HG03139 (cell line): ENCODE measurements around the gene PKD2L1.
"Not testable (repeated sequence)": the region's sequence is repeated elsewhere in the genome, so short reads cannot be mapped to it uniquely, and the experiment has no call there.

Experiments used
- ATAC-seq: cut with Tn5 transposase; IDR thresholded peaks from one replicate; pipeline ENCODE4 v1.9.1; 2021; ENCODE audit not compliant: unreplicated experiment

Gene PKD2L1

DNA sequence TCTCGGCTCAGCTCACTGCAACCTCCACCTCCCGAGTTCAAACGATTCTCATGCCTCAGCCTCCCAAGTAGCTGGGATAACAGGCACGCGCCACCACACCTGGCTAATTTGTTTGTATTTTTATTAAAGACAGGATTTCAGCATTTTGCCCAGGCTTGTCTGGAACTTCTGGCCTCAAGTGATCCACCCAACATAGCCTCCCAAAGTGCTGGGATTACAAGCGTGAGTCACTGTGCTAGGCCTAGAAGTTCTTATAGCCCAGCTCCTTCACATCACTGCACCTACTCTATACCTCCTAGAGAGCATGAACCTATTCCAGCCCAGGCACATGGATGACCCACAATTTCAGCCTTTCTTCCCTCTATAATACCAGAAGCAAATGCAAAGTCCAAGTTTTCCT, 42.3 kb downstream of the PKD2L1 start:
- ATAC-seq: no peak

- ATAC-seq: peak; percentile 83
These were observed 43.7 kb downstream of the PKD2L1 start, which contains the start of gene BLOC1S2 for GRCh38 chr10:100286051-100287033. Gene BLOC1S2 (minus strand): TSS chr10:100286680. CDS start chr10:100286659, 21 bp downstream.

DNA sequence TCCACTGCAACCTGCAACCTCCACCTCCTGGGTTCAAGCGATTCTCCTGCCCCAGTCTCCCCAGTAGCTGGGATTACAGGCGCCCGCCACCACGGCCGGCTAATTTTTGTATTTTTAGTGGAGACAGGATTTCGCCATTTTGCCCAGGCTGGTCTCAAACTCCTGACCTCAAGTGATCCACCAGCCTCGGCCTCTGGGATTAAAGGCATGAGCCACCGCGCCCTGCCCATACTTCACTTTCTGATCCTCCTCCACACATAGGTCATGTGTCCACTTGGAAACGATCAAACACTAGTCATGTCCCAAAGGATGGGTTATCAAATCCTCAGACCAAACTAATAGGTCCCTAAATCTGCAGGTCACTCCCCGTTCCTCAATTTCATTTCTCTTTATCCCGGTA, 44.7 kb downstream of the PKD2L1 start:
- not testable (repeated sequence) for ATAC-seq

DNA sequence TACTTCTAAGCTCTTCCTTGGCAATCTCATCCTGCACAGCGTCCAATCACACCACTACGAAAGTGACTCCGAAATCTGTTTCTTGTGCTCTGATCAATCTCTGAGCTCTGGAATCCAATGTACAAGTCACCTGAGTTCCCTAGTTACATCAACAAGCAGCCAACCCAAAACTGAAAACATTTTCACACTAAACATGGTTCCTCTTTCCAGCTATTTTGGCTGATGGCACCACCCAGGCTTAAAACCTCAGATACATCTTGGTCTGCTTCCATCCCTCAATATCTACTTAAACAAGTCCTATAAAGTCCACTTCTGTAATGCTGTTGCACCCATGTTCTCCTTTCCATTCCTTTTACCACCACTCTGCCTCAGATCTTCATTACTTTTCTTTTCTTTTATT, 47.1 kb downstream of the PKD2L1 start:
- ATAC-seq: no peak

DNA sequence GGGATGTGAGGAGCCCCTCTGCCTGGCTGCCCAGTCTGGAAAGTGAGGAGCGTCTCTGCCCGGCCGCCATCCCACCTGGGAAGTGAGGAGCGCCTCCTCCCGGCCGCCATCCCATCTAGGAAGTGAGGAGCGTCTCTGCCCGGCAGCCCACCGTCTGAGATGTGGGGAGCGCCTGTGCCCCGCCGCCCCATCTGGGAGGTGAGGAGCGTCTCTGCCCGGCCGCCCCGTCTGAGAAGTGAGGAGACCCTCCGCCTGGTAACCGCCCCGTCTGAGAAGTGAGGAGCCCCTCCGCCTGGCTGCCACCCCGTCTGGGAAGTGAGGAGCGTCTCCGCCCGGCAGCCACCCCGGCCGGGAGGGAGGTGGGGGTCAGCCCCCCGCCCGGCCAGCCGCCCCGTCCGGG, 53.1 kb downstream of the PKD2L1 start:
- ATAC-seq: not testable (repeated sequence)

- peak; percentile 79 for ATAC-seq
These were observed 62.6 kb downstream of the PKD2L1 start, which contains the start of gene CWF19L1 for GRCh38 chr10:100267239-100268104. Gene CWF19L1 (minus strand): TSS chr10:100267638. CDS start chr10:100267593, 45 bp downstream.

DNA sequence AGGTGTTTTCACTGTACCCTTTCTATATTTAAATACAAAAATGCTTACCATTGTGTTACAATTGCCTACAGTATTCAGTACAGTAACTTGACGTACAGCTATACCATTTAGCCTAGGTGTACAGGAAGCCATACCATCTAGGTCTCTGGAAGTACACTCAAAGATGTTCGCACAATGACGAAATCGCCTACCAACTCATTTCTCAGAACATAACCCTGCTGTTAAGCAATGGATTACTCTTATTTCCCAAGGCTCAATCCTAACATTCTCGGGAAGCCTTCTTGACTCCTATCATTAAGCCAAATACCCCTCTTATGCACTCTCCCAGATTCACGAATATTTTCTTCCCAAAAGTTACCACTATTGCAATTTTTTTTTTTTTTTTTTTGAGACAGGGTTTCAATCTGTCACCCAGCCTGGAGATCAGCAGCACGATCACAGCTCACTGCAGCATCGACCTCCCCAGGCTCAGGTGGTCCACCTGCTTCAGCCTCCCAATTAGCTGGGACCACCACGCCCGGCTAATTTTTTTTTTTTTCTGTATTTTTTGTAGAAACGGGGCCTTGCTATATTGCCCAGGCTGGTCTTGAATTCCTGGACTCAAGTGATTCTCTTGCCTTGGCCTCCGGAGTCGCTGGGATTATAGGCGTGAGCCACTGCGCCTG, 64.1 kb downstream of the PKD2L1 start:
- no peak for ATAC-seq

GRCh38 chr10:100254191-100254590, 75.8 kb downstream of the PKD2L1 start:
- ATAC-seq: no peak

DNA sequence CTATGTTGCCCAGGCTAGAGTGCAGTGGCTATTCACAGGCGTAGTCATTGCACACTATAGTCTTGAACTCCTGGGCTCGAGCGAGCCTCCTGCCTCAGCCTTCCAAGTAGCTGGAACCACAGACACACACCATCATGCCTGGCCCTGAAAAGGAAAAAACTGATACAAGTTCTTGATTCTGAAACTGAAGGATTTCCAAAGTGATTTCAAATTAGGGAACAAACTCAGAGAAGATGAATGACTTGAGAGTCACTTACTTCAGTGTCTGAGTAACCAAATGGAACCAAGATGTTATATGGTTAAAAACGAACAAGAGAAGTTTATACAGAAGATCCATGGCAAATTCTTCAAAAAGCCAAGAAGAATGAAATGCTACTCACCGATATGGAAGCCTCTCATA, 77.0 kb downstream of the PKD2L1 start:
- no peak for ATAC-seq

DNA sequence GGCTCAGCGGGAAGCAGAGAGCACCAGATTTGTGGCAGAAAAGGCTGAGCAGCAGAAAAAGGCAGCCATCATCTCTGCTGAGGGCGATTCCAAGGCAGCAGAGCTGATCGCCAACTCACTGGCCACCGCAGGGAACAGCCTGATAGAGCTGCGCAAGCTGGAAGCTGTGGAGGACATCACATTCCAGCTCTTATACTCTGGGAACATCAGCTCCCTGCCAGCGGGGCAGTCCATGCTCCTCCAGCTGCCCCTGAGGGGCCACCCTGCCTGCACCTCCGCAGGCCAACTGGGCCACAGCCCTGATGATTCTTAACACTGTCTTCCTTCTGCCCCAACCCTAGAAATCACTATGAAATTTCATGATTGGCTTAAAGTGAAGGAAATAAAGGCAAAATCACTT, 81.2 kb downstream of the PKD2L1 start:
- ATAC-seq: no peak

DNA sequence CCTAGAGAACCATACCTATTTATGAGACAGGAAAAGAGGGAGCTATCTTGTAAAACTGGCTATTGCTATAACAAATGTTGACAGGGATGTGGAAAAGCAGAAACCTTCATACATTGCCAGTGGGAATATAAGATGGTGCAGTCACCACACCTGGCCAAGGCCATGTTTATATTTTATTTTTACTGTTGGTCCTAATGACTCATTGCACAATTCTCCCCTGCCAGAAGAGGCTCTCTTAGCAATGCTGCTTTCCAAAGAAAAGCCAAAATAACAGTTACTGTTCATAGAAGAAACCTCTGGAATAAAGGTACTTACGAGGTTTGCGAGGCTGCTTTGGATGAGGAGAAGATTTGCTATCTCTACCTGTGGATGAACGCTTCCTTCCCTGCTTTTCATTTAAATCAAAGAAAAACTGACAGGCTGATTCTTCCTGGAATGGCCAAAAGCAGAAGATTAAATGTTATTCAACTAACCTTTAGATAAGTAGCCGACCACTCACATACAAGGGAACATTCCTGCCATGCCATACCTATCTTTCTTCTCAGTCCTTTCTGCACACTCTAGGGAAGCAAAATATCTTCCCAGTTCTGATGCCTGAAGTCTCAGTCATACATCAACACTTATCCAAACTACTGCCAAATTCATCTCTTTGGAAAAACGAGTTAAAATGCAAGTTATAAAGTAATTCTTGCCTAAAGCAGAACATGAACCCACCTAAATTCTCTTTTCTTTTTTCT, 84.4 kb downstream of the PKD2L1 start:
- ATAC-seq: no peak

- ATAC-seq: no peak
These were observed 90.2 kb downstream of the PKD2L1 start for GRCh38 chr10:100239851-100240250.

- no peak for ATAC-seq
These were observed 91.6 kb downstream of the PKD2L1 start for GRCh38 chr10:100238429-100238828.
